Stomach (tissue), 4 donors: ENCODE data around the gene LRMDA.

ENCODE experiments used
- EP300 ChIP-seq: sonication (generic); formaldehyde crosslinking; IDR thresholded peaks from one replicate; pipeline ENCODE4 v1.6.1; 2017; ENCODE audit warnings: antibody characterized with exemption
- POLR2A ChIP-seq, 4 donors: fragments of 450-650 bp; IDR thresholded peaks; one replicate each; pipeline ENCODE4 v1.6.1; 2016; ENCODE audit warnings: antibody characterized with exemption in 4 of 4, control low read depth in 2 of 4, mild to moderate bottlenecking in 1 of 4, moderate library complexity in 1 of 4
- POLR2AphosphoS5 ChIP-seq, 3 donors: sonication (generic); formaldehyde crosslinking; IDR thresholded peaks; one replicate each; pipeline ENCODE4 v1.6.1; 2016; ENCODE audit warnings: antibody characterized with exemption in 3 of 3
- TF ChIP-seq, protein P1 (sequence below), 7 experiments: fragments of 450-650 bp in 4 of 7; fragments of 200-600 bp in 3 of 7; sonication (generic) in 3 of 7; IDR thresholded peaks; one replicate each; pipeline ENCODE4 v1.5.1; 2016 to 2019; ENCODE audit warnings: antibody characterized with exemption in 7 of 7, control low read depth in 2 of 7, mild to moderate bottlenecking in 1 of 7

DNA sequence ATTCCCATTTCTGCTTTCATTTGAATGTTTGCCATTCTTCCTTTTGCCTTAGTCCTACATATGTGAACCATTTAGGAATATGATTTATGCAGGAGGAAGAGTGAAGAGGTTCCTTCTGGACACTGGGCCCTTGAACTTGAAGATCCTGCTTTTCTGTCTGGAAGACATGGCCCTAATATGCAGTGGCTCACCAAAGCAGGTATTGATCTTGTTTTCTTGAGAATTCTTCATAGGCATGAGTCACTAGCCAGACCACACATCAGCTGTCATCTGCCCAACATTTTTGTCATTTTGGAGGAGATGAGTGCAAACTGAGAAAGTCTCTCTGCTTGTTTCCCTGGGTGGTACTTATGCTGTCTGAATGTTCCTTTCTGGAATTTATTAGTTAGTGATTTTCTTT lies 382.6 kb downstream of the LRMDA start:
- TF ChIP-seq POLR2AphosphoS5 (IDR thresholded peaks at IDR 0.05) (no peak), POLR2A (IDR thresholded peaks at IDR 0.05) (no peak), EP300 (no peak)
- TF ChIP-seq, protein P1, sequence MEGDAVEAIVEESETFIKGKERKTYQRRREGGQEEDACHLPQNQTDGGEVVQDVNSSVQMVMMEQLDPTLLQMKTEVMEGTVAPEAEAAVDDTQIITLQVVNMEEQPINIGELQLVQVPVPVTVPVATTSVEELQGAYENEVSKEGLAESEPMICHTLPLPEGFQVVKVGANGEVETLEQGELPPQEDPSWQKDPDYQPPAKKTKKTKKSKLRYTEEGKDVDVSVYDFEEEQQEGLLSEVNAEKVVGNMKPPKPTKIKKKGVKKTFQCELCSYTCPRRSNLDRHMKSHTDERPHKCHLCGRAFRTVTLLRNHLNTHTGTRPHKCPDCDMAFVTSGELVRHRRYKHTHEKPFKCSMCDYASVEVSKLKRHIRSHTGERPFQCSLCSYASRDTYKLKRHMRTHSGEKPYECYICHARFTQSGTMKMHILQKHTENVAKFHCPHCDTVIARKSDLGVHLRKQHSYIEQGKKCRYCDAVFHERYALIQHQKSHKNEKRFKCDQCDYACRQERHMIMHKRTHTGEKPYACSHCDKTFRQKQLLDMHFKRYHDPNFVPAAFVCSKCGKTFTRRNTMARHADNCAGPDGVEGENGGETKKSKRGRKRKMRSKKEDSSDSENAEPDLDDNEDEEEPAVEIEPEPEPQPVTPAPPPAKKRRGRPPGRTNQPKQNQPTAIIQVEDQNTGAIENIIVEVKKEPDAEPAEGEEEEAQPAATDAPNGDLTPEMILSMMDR (IDR thresholded peaks at IDR 0.05) = no peak
